ENCODE results near the gene WDR93.

WDR93 gene

GRCh38 chr15:89740137-89740536 lies 49.5 kb downstream of the WDR93 start:
- peak; percentile 98 for FAIRE-seq
- TF ChIP-seq SPI1 (IDR thresholded peaks at IDR 0.05; ENCODE audit: low read depth, low read length) (no peak), PAX5 (IDR thresholded peaks at IDR 0.05; ENCODE audit: insufficient read depth, low read length, severe bottlenecking) (no peak), POLR2A (IDR thresholded peaks at IDR 0.05; ENCODE audit: low read depth, low read length) (no peak), TAF1 (IDR thresholded peaks at IDR 0.05; ENCODE audit: low read depth, low read length) (no peak), POLR2AphosphoS5 (IDR thresholded peaks at IDR 0.05; ENCODE audit: low read depth, low read length) (no peak), POU2F2 (IDR thresholded peaks at IDR 0.05; ENCODE audit: low read depth, low read length) (no peak)
- peak; percentile 63 for DNase-seq (ENCODE audit: insufficient read length, low spot score)

- no peak for FAIRE-seq
- TF ChIP-seq PAX5 (IDR thresholded peaks at IDR 0.05; ENCODE audit: insufficient read depth, low read length, severe bottlenecking) (no peak), TAF1 (IDR thresholded peaks at IDR 0.05; ENCODE audit: low read depth, low read length) (no peak), POU2F2 (IDR thresholded peaks at IDR 0.05; ENCODE audit: low read depth, low read length) (no peak), POLR2A (IDR thresholded peaks at IDR 0.05; ENCODE audit: low read depth, low read length) (no peak), SPI1 (IDR thresholded peaks at IDR 0.05; ENCODE audit: low read depth, low read length) (no peak), POLR2AphosphoS5 (IDR thresholded peaks at IDR 0.05; ENCODE audit: low read depth, low read length) (no peak)
- no peak for DNase-seq (ENCODE audit: insufficient read length, low spot score)
Measured at GRCh38 chr15:89743011-89743410, 52.4 kb downstream of the WDR93 start.

- FAIRE-seq (no peak), DNase-seq (ENCODE audit: insufficient read length, low spot score) (no peak)
- TF ChIP-seq POLR2AphosphoS5 (IDR thresholded peaks at IDR 0.05; ENCODE audit: low read depth, low read length) (no peak), POLR2A (IDR thresholded peaks at IDR 0.05; ENCODE audit: low read depth, low read length) (no peak), PAX5 (IDR thresholded peaks at IDR 0.05; ENCODE audit: insufficient read depth, low read length, severe bottlenecking) (no peak), POU2F2 (IDR thresholded peaks at IDR 0.05; ENCODE audit: low read depth, low read length) (no peak), SPI1 (IDR thresholded peaks at IDR 0.05; ENCODE audit: low read depth, low read length) (no peak), TAF1 (IDR thresholded peaks at IDR 0.05; ENCODE audit: low read depth, low read length) (no peak)
Measured at GRCh38 chr15:89743594-89743993, 53.0 kb downstream of the WDR93 start.

GRCh38 chr15:89745131-89745530 lies 54.5 kb downstream of the WDR93 start:
- TF ChIP-seq POLR2AphosphoS5 (IDR thresholded peaks at IDR 0.05; ENCODE audit: low read depth, low read length) (no peak), TAF1 (IDR thresholded peaks at IDR 0.05; ENCODE audit: low read depth, low read length) (no peak), POU2F2 (IDR thresholded peaks at IDR 0.05; ENCODE audit: low read depth, low read length) (no peak), SPI1 (IDR thresholded peaks at IDR 0.05; ENCODE audit: low read depth, low read length) (no peak), POLR2A (IDR thresholded peaks at IDR 0.05; ENCODE audit: low read depth, low read length) (no peak), PAX5 (IDR thresholded peaks at IDR 0.05; ENCODE audit: insufficient read depth, low read length, severe bottlenecking) (no peak)
- FAIRE-seq = no peak
- DNase-seq (ENCODE audit: insufficient read length, low spot score) = no peak

GRCh38 chr15:89745768-89746167 lies 55.2 kb downstream of the WDR93 start:
- TF ChIP-seq POU2F2 (IDR thresholded peaks at IDR 0.05; ENCODE audit: low read depth, low read length) = no peak
- TF ChIP-seq POLR2AphosphoS5 (IDR thresholded peaks at IDR 0.05; ENCODE audit: low read depth, low read length) = no peak
- TF ChIP-seq POLR2A (IDR thresholded peaks at IDR 0.05; ENCODE audit: low read depth, low read length) = no peak
- no peak for TF ChIP-seq TAF1 (IDR thresholded peaks at IDR 0.05; ENCODE audit: low read depth, low read length)
- TF ChIP-seq SPI1 (IDR thresholded peaks at IDR 0.05; ENCODE audit: low read depth, low read length) = no peak
- no peak for TF ChIP-seq PAX5 (IDR thresholded peaks at IDR 0.05; ENCODE audit: insufficient read depth, low read length, severe bottlenecking)
- FAIRE-seq = no peak
- no peak for DNase-seq (ENCODE audit: insufficient read length, low spot score)

GRCh38 chr15:89746386-89746780 lies 55.8 kb downstream of the WDR93 start:
- FAIRE-seq (no peak), DNase-seq (ENCODE audit: insufficient read length, low spot score) (no peak)
- no peak for TF ChIP-seq POLR2AphosphoS5 (IDR thresholded peaks at IDR 0.05; ENCODE audit: low read depth, low read length)

- no peak for DNase-seq (ENCODE audit: insufficient read length, low spot score)
- FAIRE-seq = no peak
- TF ChIP-seq POLR2AphosphoS5 (IDR thresholded peaks at IDR 0.05; ENCODE audit: low read depth, low read length) = no peak
- no peak for TF ChIP-seq POLR2A (IDR thresholded peaks at IDR 0.05; ENCODE audit: low read depth, low read length)
- TF ChIP-seq POU2F2 (IDR thresholded peaks at IDR 0.05; ENCODE audit: low read depth, low read length) = no peak
- TF ChIP-seq TAF1 (IDR thresholded peaks at IDR 0.05; ENCODE audit: low read depth, low read length) = no peak
- TF ChIP-seq PAX5 (IDR thresholded peaks at IDR 0.05; ENCODE audit: insufficient read depth, low read length, severe bottlenecking) = no peak
- TF ChIP-seq SPI1 (IDR thresholded peaks at IDR 0.05; ENCODE audit: low read depth, low read length) = no peak
Measured at GRCh38 chr15:89747708-89748682, 57.4 kb downstream of the WDR93 start.

GRCh38 chr15:89749054-89749453 lies 58.4 kb downstream of the WDR93 start:
- no peak for TF ChIP-seq POLR2AphosphoS5 (IDR thresholded peaks at IDR 0.05; ENCODE audit: low read depth, low read length)
- no peak for TF ChIP-seq POU2F2 (IDR thresholded peaks at IDR 0.05; ENCODE audit: low read depth, low read length)
- TF ChIP-seq SPI1 (IDR thresholded peaks at IDR 0.05; ENCODE audit: low read depth, low read length) = no peak
- no peak for FAIRE-seq
- no peak for DNase-seq (ENCODE audit: insufficient read length, low spot score)

- DNase-seq (ENCODE audit: insufficient read length, low spot score) (no peak), FAIRE-seq (no peak)
- TF ChIP-seq POLR2AphosphoS5 (IDR thresholded peaks at IDR 0.05; ENCODE audit: low read depth, low read length) (no peak), SPI1 (IDR thresholded peaks at IDR 0.05; ENCODE audit: low read depth, low read length) (no peak), POLR2A (IDR thresholded peaks at IDR 0.05; ENCODE audit: low read depth, low read length) (no peak), PAX5 (IDR thresholded peaks at IDR 0.05; ENCODE audit: insufficient read depth, low read length, severe bottlenecking) (no peak), TAF1 (IDR thresholded peaks at IDR 0.05; ENCODE audit: low read depth, low read length) (no peak), POU2F2 (IDR thresholded peaks at IDR 0.05; ENCODE audit: low read depth, low read length) (no peak)
Measured at GRCh38 chr15:89749526-89749925, 58.9 kb downstream of the WDR93 start.
